HepG2 (cell line): Measurements from ENCODE around the gene SMC1B. TPM values are rescaled to one million over a fixed set of nuclear protein-coding genes. Genes with fewer than 3 reads are reported as not detected.

Source experiments
- ATAC-seq: fragments of 200-7000 bp; cut with Tn5 transposase; 3 replicates; pipeline ENCODE4 v1.9.1; 2020; ENCODE audit warnings: mild to moderate bottlenecking, moderate library complexity
- BruUV-seq: library from RNA; stranded (reverse); fragments of 400-500 nt; replicated peaks from 2 replicates; lab custom pipeline; 2021; lab: Mats Ljungman, UMichigan
- CTCF ChIA-PET: fragments of 300-600 bp; formaldehyde crosslinking; extraction: SDS; loops from one replicate; lab custom pipeline; 2021; ENCODE audit warnings: low total read pairs, inconsistent platforms, low intra/inter-chr PET ratio; lab: Yijun Ruan, JAX
- POLR2A ChIA-PET: fragments of 350-600 bp; sonication (Branson Sonifier 250); formaldehyde crosslinking; loops from one replicate; lab custom pipeline; 2020; ENCODE audit warnings: antibody characterized with exemption, inconsistent platforms; lab: Yijun Ruan, JAX
- DNase-seq: peaks from one replicate; pipeline ENCODE4 v3.0.0-alpha.2; 2015; ENCODE audit warnings: low spot score
- FAIRE-seq: peaks from 3 replicates; lab custom pipeline; 2011; peaks lifted over from hg19 to GRCh38; lab: Jason Lieb, UNC
- H2AFZ ChIP-seq: one replicate; pipeline ENCODE4 v1.6.1; 2011; ENCODE audit warnings: low read length, inconsistent platforms
- H3K27ac ChIP-seq: fragments of 300-600 bp; 3 replicates; pipeline ENCODE4 v1.8.0; 2011; ENCODE audit warnings: mixed run types, mild to moderate bottlenecking, mixed read lengths, low read length, inconsistent platforms; ENCODE audit not compliant: insufficient read depth; ENCODE audit errors: extremely low read length
- H3K27me3 ChIP-seq, 2 experiments: fragments of 200-600 bp in 1 of 2; 2 replicates in 1 of 2; 3 replicates in 1 of 2; pipeline versions ENCODE4 v1.6.0 to v1.8.0; 2011; ENCODE audit warnings: low read length in 2 of 2, mild to moderate bottlenecking in 2 of 2, moderate library complexity in 2 of 2, inconsistent platforms in 1 of 2; ENCODE audit not compliant: insufficient read depth in 2 of 2, control insufficient read depth in 1 of 2
- H3K36me3 ChIP-seq, 2 experiments: fragments of 200-600 bp in 1 of 2; replicated peaks in 1 of 2; 2 replicates in 1 of 2; 3 replicates in 1 of 2; pipeline versions ENCODE4 v1.5.1 to v1.8.0; 2011; ENCODE audit warnings: low read length in 2 of 2, inconsistent platforms in 1 of 2; ENCODE audit not compliant: insufficient read depth in 2 of 2, control insufficient read depth in 1 of 2
- H3K4me1 ChIP-seq: 2 replicates; pipeline ENCODE4 v1.5.1; 2012; ENCODE audit warnings: low read length, inconsistent platforms; ENCODE audit not compliant: insufficient read depth
- H3K4me2 ChIP-seq: 2 replicates; pipeline ENCODE4 v1.6.0; 2011; ENCODE audit warnings: low read depth, low read length, inconsistent platforms
- H3K4me3 ChIP-seq, 3 experiments: fragments of 200-600 bp in 1 of 3; sonication (generic), shearing (Covaris generic) in 1 of 3; replicated peaks in 1 of 3; 2 replicates each; pipeline ENCODE4 v1.5.1; 2011 to 2016; ENCODE audit warnings: low read length in 3 of 3, inconsistent platforms in 2 of 3, low read depth in 2 of 3, mild to moderate bottlenecking in 2 of 3, control low read depth in 1 of 3, mixed read lengths in 1 of 3; ENCODE audit not compliant: insufficient read depth in 1 of 3
- H3K79me2 ChIP-seq: one replicate; pipeline ENCODE4 v1.6.1; 2011; ENCODE audit warnings: low read length, inconsistent platforms; ENCODE audit not compliant: insufficient read depth
- H3K9ac ChIP-seq: 2 replicates; pipeline ENCODE4 v1.6.0; 2011; ENCODE audit warnings: mild to moderate bottlenecking, low read depth, low read length, inconsistent platforms; ENCODE audit not compliant: insufficient read depth
- H3K9me3 ChIP-seq: 2 replicates; pipeline ENCODE4 v1.5.1; 2012; ENCODE audit warnings: mild to moderate bottlenecking, low read length
- H4K20me1 ChIP-seq: 2 replicates; pipeline ENCODE4 v1.6.0; 2011; ENCODE audit warnings: inconsistent platforms, mild to moderate bottlenecking, low read length, moderate library complexity; ENCODE audit not compliant: insufficient read depth
- KMT2A ChIP-seq: sonication (generic); formaldehyde crosslinking; IDR thresholded peaks from 2 replicates; pipeline ENCODE4 v1.4.0; 2020; ENCODE audit warnings: missing genetic modification reagents
- NR2F1 ChIP-seq, 2 experiments: fragments of 450-650 bp in 1 of 2; formaldehyde crosslinking in 1 of 2; IDR thresholded peaks; 2 replicates each; pipeline versions ENCODE4 v1.5.0 to v1.6.1; 2016 to 2020; ENCODE audit warnings: mild to moderate bottlenecking in 1 of 2, missing compliant biosample characterization in 1 of 2, missing genetic modification reagents in 1 of 2, moderate library complexity in 1 of 2
- POLR2G ChIP-seq: fragments of 200-400 bp; formaldehyde crosslinking; IDR thresholded peaks from 2 replicates; pipeline ENCODE4 v1.6.1; 2018; ENCODE audit warnings: mild to moderate bottlenecking, low read depth, low read length, moderate library complexity
- ZNF333 ChIP-seq: sonication (generic); formaldehyde crosslinking; IDR thresholded peaks from 2 replicates; pipeline ENCODE4 v1.4.0; 2020; ENCODE audit warnings: mild to moderate bottlenecking, missing genetic modification reagents, borderline replicate concordance
- ZNF556 ChIP-seq: sonication (generic); formaldehyde crosslinking; IDR thresholded peaks from 2 replicates; pipeline ENCODE4 v1.4.0; 2020; ENCODE audit warnings: mild to moderate bottlenecking, missing genetic modification reagents, borderline replicate concordance
- WGBS: methylation state at CpG from one replicate; pipeline ENCODE4 v1.1.6; 2017; ENCODE audit warnings: low lambda C conversion rate; 5-methylcytosine and 5-hydroxymethylcytosine counted together
- in situ Hi-C: cut with HindIII; loops from 2 replicates; pipeline ENCODE4 v1.10.0; 2017; ENCODE audit warnings: low pct_unique_long_range_greater_than_20kb; ENCODE audit not compliant: extremely low pct_ligation_motif_present
- intact Hi-C: fragments of 100-400 bp; cut with micrococcal nuclease; formaldehyde crosslinking; loops from one replicate; pipeline ENCODE4 v1.10.0; 2022; ENCODE audit not compliant: unreplicated experiment
- polyA plus RNA-seq, 8 experiments: library from polyadenylated mRNA; depleted of rRNA in 3 of 8; stranded (reverse) in 7 of 8; unstranded in 1 of 8; fragments of >200 nt; fragmentation: Illumina TruSeq in 4 of 8; extraction: Trizol in 4 of 8; gene quantifications; 2 replicates each; pipeline versions ENCODE4 v1.2.1 to v1.2.3, GENCODE V29; 2011 to 2016; ENCODE audit warnings: low read depth in 4 of 8, missing spikeins in 1 of 8, mixed read lengths in 1 of 8; ENCODE audit not compliant: insufficient read depth in 1 of 8
- total RNA-seq, 5 experiments: library from RNA; depleted of rRNA; stranded (reverse); fragments of >200 nt; fragmentation: Illumina TruSeq; extraction: Trizol; gene quantifications; 2 replicates each; pipeline ENCODE4 v1.2.3, GENCODE V29; 2016; ENCODE audit warnings: low read depth in 1 of 5
- TF ChIP-seq, protein P1 (sequence below): IDR thresholded peaks from 2 replicates; pipeline ENCODE4 v1.6.1; 2016
- TF ChIP-seq, protein P2 (sequence below), 2 experiments: fragments of 450-650 bp in 1 of 2; sonication (generic) in 1 of 2; formaldehyde crosslinking in 1 of 2; IDR thresholded peaks; 2 replicates each; pipeline versions ENCODE4 v1.6.1 to v1.8.0; 2016 to 2022; ENCODE audit warnings: antibody characterized with exemption in 1 of 2, mild to moderate bottlenecking in 1 of 2, missing genetic modification reagents in 1 of 2
- TF ChIP-seq, protein P3 (sequence below): sonication (generic); formaldehyde crosslinking; IDR thresholded peaks from 2 replicates; pipeline ENCODE4 v1.8.0; 2023; ENCODE audit warnings: mild to moderate bottlenecking, missing genetic modification reagents

SMC1B gene
- total and polyA plus RNA-seq, 2 of the 13 experiments (the other 11 are each of a cell fraction or from before 2014, with no cell fraction given) = not detected

DNA sequence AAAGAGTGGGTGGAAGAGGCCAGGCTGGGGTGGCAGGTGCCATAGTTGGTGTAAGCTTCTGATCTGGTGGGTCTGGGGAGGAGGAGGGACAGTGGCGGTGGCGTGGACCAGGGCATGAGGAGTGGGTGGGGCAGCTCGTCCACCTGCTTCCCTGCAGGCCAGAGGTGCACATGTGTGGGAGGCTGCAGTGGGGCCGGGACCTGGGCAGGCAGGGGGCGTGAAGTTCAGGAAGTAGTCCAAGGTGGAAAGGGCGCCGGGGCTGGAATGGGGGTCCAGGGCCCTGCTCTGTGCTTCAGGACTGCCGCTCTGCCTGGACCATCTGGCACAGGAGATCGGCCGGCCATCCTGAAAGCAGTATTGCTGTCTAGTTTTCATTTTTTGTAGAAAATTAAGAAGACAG, 16.0 kb upstream of the SMC1B start:
- H3K9ac ChIP-seq = no peak overlapping the region
- 60% methylated on average over 9 of the region's 10 CpGs for WGBS
- no TSS peak for BruUV-seq
- POLR2A ChIA-PET = no interaction called here
- DNase-seq = no peak
- intact Hi-C loops = no loop called here
- H3K36me3 ChIP-seq = no peaks in the 10 kb centered on the region
- TF ChIP-seq, protein P1, sequence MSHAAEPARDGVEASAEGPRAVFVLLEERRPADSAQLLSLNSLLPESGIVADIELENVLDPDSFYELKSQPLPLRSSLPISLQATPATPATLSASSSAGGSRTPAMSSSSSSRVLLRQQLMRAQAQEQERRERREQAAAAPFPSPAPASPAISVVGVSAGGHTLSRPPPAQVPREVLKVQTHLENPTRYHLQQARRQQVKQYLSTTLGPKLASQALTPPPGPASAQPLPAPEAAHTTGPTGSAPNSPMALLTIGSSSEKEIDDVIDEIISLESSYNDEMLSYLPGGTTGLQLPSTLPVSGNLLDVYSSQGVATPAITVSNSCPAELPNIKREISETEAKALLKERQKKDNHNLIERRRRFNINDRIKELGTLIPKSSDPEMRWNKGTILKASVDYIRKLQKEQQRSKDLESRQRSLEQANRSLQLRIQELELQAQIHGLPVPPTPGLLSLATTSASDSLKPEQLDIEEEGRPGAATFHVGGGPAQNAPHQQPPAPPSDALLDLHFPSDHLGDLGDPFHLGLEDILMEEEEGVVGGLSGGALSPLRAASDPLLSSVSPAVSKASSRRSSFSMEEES (CRISPR knock-in tag) = no peak
- TF ChIP-seq NR2F1 (CRISPR knock-in tag; IDR thresholded peaks at IDR 0.05) = no peak
- TF ChIP-seq, protein P2, sequence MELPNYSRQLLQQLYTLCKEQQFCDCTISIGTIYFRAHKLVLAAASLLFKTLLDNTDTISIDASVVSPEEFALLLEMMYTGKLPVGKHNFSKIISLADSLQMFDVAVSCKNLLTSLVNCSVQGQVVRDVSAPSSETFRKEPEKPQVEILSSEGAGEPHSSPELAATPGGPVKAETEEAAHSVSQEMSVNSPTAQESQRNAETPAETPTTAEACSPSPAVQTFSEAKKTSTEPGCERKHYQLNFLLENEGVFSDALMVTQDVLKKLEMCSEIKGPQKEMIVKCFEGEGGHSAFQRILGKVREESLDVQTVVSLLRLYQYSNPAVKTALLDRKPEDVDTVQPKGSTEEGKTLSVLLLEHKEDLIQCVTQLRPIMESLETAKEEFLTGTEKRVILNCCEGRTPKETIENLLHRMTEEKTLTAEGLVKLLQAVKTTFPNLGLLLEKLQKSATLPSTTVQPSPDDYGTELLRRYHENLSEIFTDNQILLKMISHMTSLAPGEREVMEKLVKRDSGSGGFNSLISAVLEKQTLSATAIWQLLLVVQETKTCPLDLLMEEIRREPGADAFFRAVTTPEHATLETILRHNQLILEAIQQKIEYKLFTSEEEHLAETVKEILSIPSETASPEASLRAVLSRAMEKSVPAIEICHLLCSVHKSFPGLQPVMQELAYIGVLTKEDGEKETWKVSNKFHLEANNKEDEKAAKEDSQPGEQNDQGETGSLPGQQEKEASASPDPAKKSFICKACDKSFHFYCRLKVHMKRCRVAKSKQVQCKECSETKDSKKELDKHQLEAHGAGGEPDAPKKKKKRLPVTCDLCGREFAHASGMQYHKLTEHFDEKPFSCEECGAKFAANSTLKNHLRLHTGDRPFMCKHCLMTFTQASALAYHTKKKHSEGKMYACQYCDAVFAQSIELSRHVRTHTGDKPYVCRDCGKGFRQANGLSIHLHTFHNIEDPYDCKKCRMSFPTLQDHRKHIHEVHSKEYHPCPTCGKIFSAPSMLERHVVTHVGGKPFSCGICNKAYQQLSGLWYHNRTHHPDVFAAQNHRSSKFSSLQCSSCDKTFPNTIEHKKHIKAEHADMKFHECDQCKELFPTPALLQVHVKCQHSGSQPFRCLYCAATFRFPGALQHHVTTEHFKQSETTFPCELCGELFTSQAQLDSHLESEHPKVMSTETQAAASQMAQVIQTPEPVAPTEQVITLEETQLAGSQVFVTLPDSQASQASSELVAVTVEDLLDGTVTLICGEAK (IDR thresholded peaks at IDR 0.05) = no peak
- TF ChIP-seq, protein P2 (CRISPR knock-in tag; IDR thresholded peaks at IDR 0.05) = no peak
- TF ChIP-seq, protein P3, sequence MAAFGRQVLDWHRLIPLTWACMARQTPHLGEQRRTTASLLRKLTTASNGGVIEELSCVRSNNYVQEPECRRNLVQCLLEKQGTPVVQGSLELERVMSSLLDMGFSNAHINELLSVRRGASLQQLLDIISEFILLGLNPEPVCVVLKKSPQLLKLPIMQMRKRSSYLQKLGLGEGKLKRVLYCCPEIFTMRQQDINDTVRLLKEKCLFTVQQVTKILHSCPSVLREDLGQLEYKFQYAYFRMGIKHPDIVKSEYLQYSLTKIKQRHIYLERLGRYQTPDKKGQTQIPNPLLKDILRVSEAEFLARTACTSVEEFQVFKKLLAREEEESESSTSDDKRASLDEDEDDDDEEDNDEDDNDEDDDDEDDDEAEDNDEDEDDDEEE = no peak
- TF ChIP-seq KMT2A = no peak
- TF ChIP-seq ZNF333 (CRISPR knock-in tag) = no peak
- TF ChIP-seq ZNF556 (CRISPR knock-in tag) = no peak
- no peak for TF ChIP-seq POLR2G
- TF ChIP-seq, all 625 proteins: peak for 0
- CTCF ChIA-PET = no interaction called here
- no peak for FAIRE-seq
- Histone ChIP-seq H3K9me3 (no peaks in the 10 kb centered on the region), H4K20me1 (no peaks in the 10 kb centered on the region), H3K4me3 (no peak overlapping the region), H3K79me2 (no peaks in the 10 kb centered on the region), H3K4me2 (no peak overlapping the region), H3K27ac (no peak overlapping the region), H3K27me3 (peaks cover 5 to 24% of the 10 kb centered on the region in 2 experiments; a peak in 4 of 5 replicates), H3K4me1 (peaks cover 16% of the 10 kb centered on the region), H2AFZ (no peak overlapping the region)
- in situ Hi-C loops = loop anchor here (5.0 kb wide), 1 partner anchor 52 kb away; no protein-coding TSS in a partner anchor
- ATAC-seq = no peak
